ENCODE data around the gene NFATC1. TPM values are rescaled to one million over a fixed set of nuclear protein-coding genes. Genes with fewer than 3 reads are reported as not detected.

The NFATC1 gene
- total and polyA plus RNA-seq, 2 donors (not counting 1 experiment from before 2014, with no cell fraction given) = 0.92 to 4.3 TPM

GRCh38 chr18:79393181-79393634 is 2.5 kb upstream of the NFATC1 start:
- Histone ChIP-seq H3K27me3 (ENCODE audit: control insufficient read depth, insufficient read depth, low read length) (peaks cover 8% of the 10 kb centered on the region), H2AFZ (ENCODE audit: low read length) (no peak overlapping the region), H3K9me3 (ENCODE audit: control insufficient read depth, insufficient read depth, low read depth, low read length) (no peaks in the 10 kb centered on the region), H3K4me3 (replicated peaks in 1 of 4; ENCODE audit: control extremely low read depth in 1 of 4, insufficient read depth in 1 of 4, low read depth in 3 of 4, low read length in 4 of 4) (peak overlapping the region in 2 of 4 experiments; percentile 53 to 60), H3K4me2 (ENCODE audit: extremely low read depth, insufficient read depth, low read length) (peak overlapping the region; percentile 9), H3K4me1 (ENCODE audit: control insufficient read depth, extremely low read depth, insufficient read depth, low read length) (peaks cover 3% of the 10 kb centered on the region), H3K79me2 (ENCODE audit: control insufficient read depth, insufficient read depth, low read length) (no peaks in the 10 kb centered on the region), H3K9ac (ENCODE audit: insufficient read depth, low read length) (peak overlapping the region; percentile 76), H4K20me1 (ENCODE audit: control insufficient read depth, extremely low read depth, insufficient read depth, low read length) (no peaks in the 10 kb centered on the region), H3K27ac (ENCODE audit: insufficient read depth, low read length) (peak overlapping the region; percentile 66), H3K36me3 (ENCODE audit: control insufficient read depth, insufficient read depth, low read length) (no peaks in the 10 kb centered on the region)
- TF ChIP-seq EZH2 (IDR thresholded peaks at IDR 0.05; ENCODE audit: low read length, missing control alignments) = no peak
- TF ChIP-seq, protein P1, sequence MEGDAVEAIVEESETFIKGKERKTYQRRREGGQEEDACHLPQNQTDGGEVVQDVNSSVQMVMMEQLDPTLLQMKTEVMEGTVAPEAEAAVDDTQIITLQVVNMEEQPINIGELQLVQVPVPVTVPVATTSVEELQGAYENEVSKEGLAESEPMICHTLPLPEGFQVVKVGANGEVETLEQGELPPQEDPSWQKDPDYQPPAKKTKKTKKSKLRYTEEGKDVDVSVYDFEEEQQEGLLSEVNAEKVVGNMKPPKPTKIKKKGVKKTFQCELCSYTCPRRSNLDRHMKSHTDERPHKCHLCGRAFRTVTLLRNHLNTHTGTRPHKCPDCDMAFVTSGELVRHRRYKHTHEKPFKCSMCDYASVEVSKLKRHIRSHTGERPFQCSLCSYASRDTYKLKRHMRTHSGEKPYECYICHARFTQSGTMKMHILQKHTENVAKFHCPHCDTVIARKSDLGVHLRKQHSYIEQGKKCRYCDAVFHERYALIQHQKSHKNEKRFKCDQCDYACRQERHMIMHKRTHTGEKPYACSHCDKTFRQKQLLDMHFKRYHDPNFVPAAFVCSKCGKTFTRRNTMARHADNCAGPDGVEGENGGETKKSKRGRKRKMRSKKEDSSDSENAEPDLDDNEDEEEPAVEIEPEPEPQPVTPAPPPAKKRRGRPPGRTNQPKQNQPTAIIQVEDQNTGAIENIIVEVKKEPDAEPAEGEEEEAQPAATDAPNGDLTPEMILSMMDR (conservative IDR thresholded peaks at IDR 0.05 in 1 of 2, IDR thresholded peaks at IDR 0.05 in 1 of 2; ENCODE audit: low read depth in 1 of 2, low read length in 2 of 2) = no peak
- peak in 1 of 2 donors; percentile 8 for DNase-seq (ENCODE audit: low read depth in 2 of 2)

GRCh38 chr18:79393635-79394533 is 1.8 kb upstream of the NFATC1 start:
- Histone ChIP-seq H4K20me1 (ENCODE audit: control insufficient read depth, extremely low read depth, insufficient read depth, low read length) (no peaks in the 10 kb centered on the region), H2AFZ (ENCODE audit: low read length) (no peak overlapping the region), H3K4me2 (ENCODE audit: extremely low read depth, insufficient read depth, low read length) (peak overlapping the region; percentile 40), H3K9me3 (ENCODE audit: control insufficient read depth, insufficient read depth, low read depth, low read length) (no peaks in the 10 kb centered on the region), H3K27me3 (ENCODE audit: control insufficient read depth, insufficient read depth, low read length) (peaks cover 5% of the 10 kb centered on the region), H3K79me2 (ENCODE audit: control insufficient read depth, insufficient read depth, low read length) (no peaks in the 10 kb centered on the region), H3K9ac (ENCODE audit: insufficient read depth, low read length) (peak overlapping the region; percentile 76), H3K27ac (ENCODE audit: insufficient read depth, low read length) (peak overlapping the region; percentile 66), H3K4me1 (ENCODE audit: control insufficient read depth, extremely low read depth, insufficient read depth, low read length) (peaks cover 3% of the 10 kb centered on the region), H3K36me3 (ENCODE audit: control insufficient read depth, insufficient read depth, low read length) (no peaks in the 10 kb centered on the region), H3K4me3 (replicated peaks in 1 of 4; ENCODE audit: control extremely low read depth in 1 of 4, insufficient read depth in 1 of 4, low read depth in 3 of 4, low read length in 4 of 4) (peak overlapping the region; percentile 15 to 60 (median 43))
- TF ChIP-seq EZH2 (IDR thresholded peaks at IDR 0.05; ENCODE audit: low read length, missing control alignments) = no peak
- TF ChIP-seq, protein P1 (conservative IDR thresholded peaks at IDR 0.05 in 1 of 2, IDR thresholded peaks at IDR 0.05 in 1 of 2; ENCODE audit: low read depth in 1 of 2, low read length in 2 of 2) = no peak
- peak; percentile 75 to 81 for DNase-seq (ENCODE audit: low read depth in 2 of 2)

GRCh38 chr18:79394534-79395307 is 1.0 kb upstream of the NFATC1 start:
- peak overlapping the region; percentile 20 for H3K9ac ChIP-seq (ENCODE audit: insufficient read depth, low read length)
- no peak for TF ChIP-seq EZH2 (IDR thresholded peaks at IDR 0.05; ENCODE audit: low read length, missing control alignments)
- TF ChIP-seq, protein P1 (conservative IDR thresholded peaks at IDR 0.05 in 1 of 2, IDR thresholded peaks at IDR 0.05 in 1 of 2; ENCODE audit: low read depth in 1 of 2, low read length in 2 of 2) = no peak
- no peaks in the 10 kb centered on the region for H3K79me2 ChIP-seq (ENCODE audit: control insufficient read depth, insufficient read depth, low read length)
- H3K9me3 ChIP-seq (ENCODE audit: control insufficient read depth, insufficient read depth, low read depth, low read length) = no peaks in the 10 kb centered on the region
- peak; percentile 21 to 56 for DNase-seq (ENCODE audit: low read depth in 2 of 2)
- H2AFZ ChIP-seq (ENCODE audit: low read length) = no peak overlapping the region
- H3K27me3 ChIP-seq (ENCODE audit: control insufficient read depth, insufficient read depth, low read length) = peaks cover 3% of the 10 kb centered on the region
- no peak overlapping the region for H3K27ac ChIP-seq (ENCODE audit: insufficient read depth, low read length)
- peaks cover 3% of the 10 kb centered on the region for H3K4me1 ChIP-seq (ENCODE audit: control insufficient read depth, extremely low read depth, insufficient read depth, low read length)
- no peaks in the 10 kb centered on the region for H3K36me3 ChIP-seq (ENCODE audit: control insufficient read depth, insufficient read depth, low read length)
- H3K4me2 ChIP-seq (ENCODE audit: extremely low read depth, insufficient read depth, low read length) = no peak overlapping the region
- H4K20me1 ChIP-seq (ENCODE audit: control insufficient read depth, extremely low read depth, insufficient read depth, low read length) = no peaks in the 10 kb centered on the region
- peak overlapping the region in 1 of 4 experiments; percentile 10 for H3K4me3 ChIP-seq (replicated peaks in 1 of 4; ENCODE audit: control extremely low read depth in 1 of 4, insufficient read depth in 1 of 4, low read depth in 3 of 4, low read length in 4 of 4)
